ENCODE measurements around the gene ESYT2. TPM values are rescaled to one million over a fixed set of nuclear protein-coding genes. Genes with fewer than 3 reads are reported as not detected.

Gene ESYT2
- total and polyA plus RNA-seq, 4 donors, result 4.9 to 31.7 (median 17.2) TPM

GRCh38 chr7:158759245-158759614 is 70.1 kb downstream of the ESYT2 start:
- TF ChIP-seq JUND (IDR thresholded peaks at IDR 0.05), result no peak
- TF ChIP-seq NR2F2 (IDR thresholded peaks at IDR 0.05), result no peak
- TF ChIP-seq SP1 (IDR thresholded peaks at IDR 0.05), result no peak
- no peak for TF ChIP-seq MAX (IDR thresholded peaks at IDR 0.05)
- TF ChIP-seq GABPA (IDR thresholded peaks at IDR 0.05 in 1 of 2, conservative IDR thresholded peaks at IDR 0.05 in 1 of 2), result no peak
- TF ChIP-seq HNF4A (conservative IDR thresholded peaks at IDR 0.05), result no peak
- TF ChIP-seq RXRA (IDR thresholded peaks at IDR 0.05), result no peak
- no peak for TF ChIP-seq ZBTB33 (IDR thresholded peaks at IDR 0.05)
- no peak for TF ChIP-seq ATF3 (IDR thresholded peaks at IDR 0.05)
- no peak for TF ChIP-seq CTCF (IDR thresholded peaks at IDR 0.05; ENCODE audit: low read depth, low read length, missing input control)
- TF ChIP-seq EGR1 (IDR thresholded peaks at IDR 0.05; ENCODE audit: low read depth in 2 of 2), result no peak
- TF ChIP-seq FOXA2 (IDR thresholded peaks at IDR 0.05), result no peak
- TF ChIP-seq REST (IDR thresholded peaks at IDR 0.05), result no peak
- no peak for TF ChIP-seq TAF1 (conservative IDR thresholded peaks at IDR 0.05)
- TF ChIP-seq RAD21 (IDR thresholded peaks at IDR 0.05), result no peak
- no peak for TF ChIP-seq FOXA1 (IDR thresholded peaks at IDR 0.05)
- Histone ChIP-seq H3K9ac (ENCODE audit: low read depth in 1 of 2, low read length in 2 of 2) (no peak overlapping the region), H3K36me3 (ENCODE audit: control insufficient read depth in 4 of 4, insufficient read depth in 3 of 4, low read depth in 1 of 4, low read length in 3 of 4) (peaks cover 2 to 56% (median 33%) of the 10 kb centered on the region in 4 donors), H3K27ac (ENCODE audit: low read depth in 1 of 2, low read length in 2 of 2) (no peak overlapping the region), H3K27me3 (ENCODE audit: control insufficient read depth in 4 of 4, insufficient read depth in 4 of 4, low read length in 3 of 4) (no peaks in the 10 kb centered on the region), H3K4me1 (ENCODE audit: control insufficient read depth in 4 of 4, insufficient read depth in 4 of 4, low read length in 3 of 4) (no peaks in the 10 kb centered on the region), H3K9me3 (ENCODE audit: control insufficient read depth in 4 of 4, low read length in 3 of 4) (no peaks in the 10 kb centered on the region), H3K4me3 (ENCODE audit: low read depth in 1 of 3, low read length in 3 of 3) (no peak overlapping the region)
- 97% methylated on average over 4 of the region's 4 CpGs for WGBS
- DNase-seq (ENCODE audit: low spot score), result no peak
